ENCODE measurements around the gene KCNK1. TPM values are rescaled to one million over a fixed set of nuclear protein-coding genes. Genes with fewer than 3 reads are reported as not detected.

The KCNK1 gene
- total RNA-seq, 1 donor from 2014 or later = 0.37 TPM

GRCh38 chr1:233714631-233715217 lies 100.8 kb downstream of the KCNK1 start:
- H3K4me3 Mint-ChIP-seq (ENCODE audit: unreplicated experiment) = no peak overlapping the region
- no peaks in the 10 kb centered on the region for H3K36me3 Mint-ChIP-seq (ENCODE audit: low read depth)
- H3K27me3 Mint-ChIP-seq (ENCODE audit: low read depth) = peaks cover 2% of the 10 kb centered on the region
- H3K9me3 Mint-ChIP-seq (ENCODE audit: low read depth) = peaks cover 2% of the 10 kb centered on the region
- DNase-seq (ENCODE audit: low spot score) = no peak
- H3K27ac Mint-ChIP-seq (ENCODE audit: unreplicated experiment) = no peak overlapping the region
- TF ChIP-seq CTCF (IDR thresholded peaks at IDR 0.05) = no peak
- no peaks in the 10 kb centered on the region for H3K4me1 Mint-ChIP-seq (ENCODE audit: low read depth)

GRCh38 chr1:233718057-233718456 lies 104.2 kb downstream of the KCNK1 start:
- H3K9me3 Mint-ChIP-seq (ENCODE audit: low read depth) = peaks cover 2% of the 10 kb centered on the region
- no peaks in the 10 kb centered on the region for H3K4me1 Mint-ChIP-seq (ENCODE audit: low read depth)
- H3K4me3 Mint-ChIP-seq (ENCODE audit: unreplicated experiment) = no peak overlapping the region
- H3K36me3 Mint-ChIP-seq (ENCODE audit: low read depth) = no peaks in the 10 kb centered on the region
- H3K27ac Mint-ChIP-seq (ENCODE audit: unreplicated experiment) = no peak overlapping the region
- peaks cover 4% of the 10 kb centered on the region for H3K27me3 Mint-ChIP-seq (ENCODE audit: low read depth)
- no peak for DNase-seq (ENCODE audit: low spot score)
- TF ChIP-seq CTCF (IDR thresholded peaks at IDR 0.05) = no peak

- H3K9me3 Mint-ChIP-seq (ENCODE audit: low read depth) = peaks cover 2% of the 10 kb centered on the region
- no peak overlapping the region for H3K4me3 Mint-ChIP-seq (ENCODE audit: unreplicated experiment)
These were observed 105.9 kb downstream of the KCNK1 start for GRCh38 chr1:233719655-233720341.

GRCh38 chr1:233721004-233721595 lies 107.2 kb downstream of the KCNK1 start:
- H3K27ac Mint-ChIP-seq (ENCODE audit: unreplicated experiment) = no peak overlapping the region

More at GRCh38 chr1:233719655-233720341, 105.9 kb downstream of the KCNK1 start:
- DNase-seq (ENCODE audit: low spot score) = no peak
- Mint-ChIP-seq H3K27me3 (ENCODE audit: low read depth) (peaks cover 2% of the 10 kb centered on the region), H3K4me1 (ENCODE audit: low read depth) (no peaks in the 10 kb centered on the region), H3K27ac (ENCODE audit: unreplicated experiment) (no peak overlapping the region), H3K36me3 (ENCODE audit: low read depth) (no peaks in the 10 kb centered on the region)
- TF ChIP-seq CTCF (IDR thresholded peaks at IDR 0.05) = no peak

More at GRCh38 chr1:233721004-233721595, 107.2 kb downstream of the KCNK1 start:
- Mint-ChIP-seq H3K27me3 (ENCODE audit: low read depth) (peaks cover 2% of the 10 kb centered on the region), H3K4me3 (ENCODE audit: unreplicated experiment) (no peak overlapping the region), H3K9me3 (ENCODE audit: low read depth) (peaks cover 2% of the 10 kb centered on the region), H3K36me3 (ENCODE audit: low read depth) (no peaks in the 10 kb centered on the region), H3K4me1 (ENCODE audit: low read depth) (no peaks in the 10 kb centered on the region)
- DNase-seq (ENCODE audit: low spot score) = no peak
- no peak for TF ChIP-seq CTCF (IDR thresholded peaks at IDR 0.05)

Small RNA genes within 50 kb of the gene (microRNA-seq; reads per million reads assigned to microRNA genes)
- not detected for gene MIR4427 (ENCODE audit: borderline number of aligned reads)
